ENCODE measurements around the gene LRRC25. TPM values are rescaled to one million over a fixed set of nuclear protein-coding genes. Genes with fewer than 3 reads are reported as not detected.

LRRC25 gene
- total RNA-seq, 1 experiment from 2014 or later: 0.12 TPM

DNA sequence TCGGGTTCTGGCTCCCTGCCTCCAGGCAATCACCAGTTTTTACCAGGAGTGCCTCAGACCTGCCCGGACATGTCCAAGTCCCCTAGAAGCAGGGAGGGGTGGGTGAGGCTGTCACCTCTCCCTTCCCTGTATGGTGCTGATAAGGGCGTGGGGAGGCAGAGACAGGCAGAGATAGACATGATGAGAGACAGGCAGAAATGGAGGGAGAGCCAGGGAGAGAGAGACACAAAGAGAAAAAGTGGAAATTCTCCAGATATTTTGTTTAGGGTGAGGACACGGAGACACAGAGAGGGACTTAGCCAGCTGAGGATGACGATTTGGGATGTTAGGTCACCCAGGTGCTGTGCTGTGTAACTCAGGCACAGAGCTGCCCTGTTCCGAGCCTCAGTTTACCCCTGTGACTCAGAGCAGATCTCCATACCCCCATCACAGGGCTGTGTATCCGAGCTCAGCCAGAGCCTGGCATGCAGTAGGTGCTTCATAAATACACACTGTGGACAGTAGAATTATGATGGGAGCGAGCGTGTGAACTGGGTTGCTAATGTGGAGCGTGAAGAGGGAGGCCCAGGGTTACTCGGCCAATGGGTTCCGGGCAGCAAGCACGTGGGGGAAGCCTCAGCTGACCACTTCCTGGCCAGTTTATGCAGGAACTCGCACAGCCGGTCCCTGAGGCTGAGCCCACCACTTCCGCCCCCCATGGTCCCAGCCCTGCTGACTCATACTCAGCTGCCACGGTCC lies 23.4 kb downstream of the LRRC25 start:
- H3K4me1 ChIP-seq (ENCODE audit: control insufficient read depth in 1 of 2, insufficient read depth in 2 of 2, low read length in 2 of 2): peaks cover 61 to 64% of the 10 kb centered on the region in 2 experiments
- TF ChIP-seq SIN3A (IDR thresholded peaks at IDR 0.05; ENCODE audit: low read depth) (peak; percentile 79; the same call in 1 of the 2 replicates), CBX3 (IDR thresholded peaks at IDR 0.05; ENCODE audit: low read depth) (peak; percentile 78; the same call in 1 of the 2 replicates), CEBPB (IDR thresholded peaks at IDR 0.05; ENCODE audit: low read depth) (no peak), ZFX (IDR thresholded peaks at IDR 0.05) (no peak), YY1 (IDR thresholded peaks at IDR 0.05; ENCODE audit: extremely low read depth, insufficient replicate concordance, low read depth, low read length) (peak; percentile 64), RAD21 (IDR thresholded peaks at IDR 0.05; ENCODE audit: low read depth) (no peak), JUND (IDR thresholded peaks at IDR 0.05) (peak; percentile 91), SP1 (IDR thresholded peaks at IDR 0.05; ENCODE audit: low read depth) (peak; percentile 95), FOSL1 (IDR thresholded peaks at IDR 0.05; ENCODE audit: low read depth) (peak; percentile 72), EGR1 (IDR thresholded peaks at IDR 0.05; ENCODE audit: low read depth) (peak; percentile 78), TCF7L2 (IDR thresholded peaks at IDR 0.05; ENCODE audit: borderline replicate concordance, extremely low read depth, insufficient read depth, insufficient read length) (peak; percentile 78), EZH2phosphoT487 (IDR thresholded peaks at IDR 0.05; ENCODE audit: borderline replicate concordance) (no peak), POLR2AphosphoS5 (IDR thresholded peaks at IDR 0.05; ENCODE audit: low read depth, low read length) (peak; percentile 69), POLR2A (IDR thresholded peaks at IDR 0.05; ENCODE audit: borderline replicate concordance, extremely low read depth, insufficient read depth, insufficient read length) (no peak), EZH2 (IDR thresholded peaks at IDR 0.05) (no peak)
- TF ChIP-seq, protein P1, sequence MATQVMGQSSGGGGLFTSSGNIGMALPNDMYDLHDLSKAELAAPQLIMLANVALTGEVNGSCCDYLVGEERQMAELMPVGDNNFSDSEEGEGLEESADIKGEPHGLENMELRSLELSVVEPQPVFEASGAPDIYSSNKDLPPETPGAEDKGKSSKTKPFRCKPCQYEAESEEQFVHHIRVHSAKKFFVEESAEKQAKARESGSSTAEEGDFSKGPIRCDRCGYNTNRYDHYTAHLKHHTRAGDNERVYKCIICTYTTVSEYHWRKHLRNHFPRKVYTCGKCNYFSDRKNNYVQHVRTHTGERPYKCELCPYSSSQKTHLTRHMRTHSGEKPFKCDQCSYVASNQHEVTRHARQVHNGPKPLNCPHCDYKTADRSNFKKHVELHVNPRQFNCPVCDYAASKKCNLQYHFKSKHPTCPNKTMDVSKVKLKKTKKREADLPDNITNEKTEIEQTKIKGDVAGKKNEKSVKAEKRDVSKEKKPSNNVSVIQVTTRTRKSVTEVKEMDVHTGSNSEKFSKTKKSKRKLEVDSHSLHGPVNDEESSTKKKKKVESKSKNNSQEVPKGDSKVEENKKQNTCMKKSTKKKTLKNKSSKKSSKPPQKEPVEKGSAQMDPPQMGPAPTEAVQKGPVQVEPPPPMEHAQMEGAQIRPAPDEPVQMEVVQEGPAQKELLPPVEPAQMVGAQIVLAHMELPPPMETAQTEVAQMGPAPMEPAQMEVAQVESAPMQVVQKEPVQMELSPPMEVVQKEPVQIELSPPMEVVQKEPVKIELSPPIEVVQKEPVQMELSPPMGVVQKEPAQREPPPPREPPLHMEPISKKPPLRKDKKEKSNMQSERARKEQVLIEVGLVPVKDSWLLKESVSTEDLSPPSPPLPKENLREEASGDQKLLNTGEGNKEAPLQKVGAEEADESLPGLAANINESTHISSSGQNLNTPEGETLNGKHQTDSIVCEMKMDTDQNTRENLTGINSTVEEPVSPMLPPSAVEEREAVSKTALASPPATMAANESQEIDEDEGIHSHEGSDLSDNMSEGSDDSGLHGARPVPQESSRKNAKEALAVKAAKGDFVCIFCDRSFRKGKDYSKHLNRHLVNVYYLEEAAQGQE (IDR thresholded peaks at IDR 0.05; ENCODE audit: low read depth): no peak
- TF ChIP-seq, protein P2, sequence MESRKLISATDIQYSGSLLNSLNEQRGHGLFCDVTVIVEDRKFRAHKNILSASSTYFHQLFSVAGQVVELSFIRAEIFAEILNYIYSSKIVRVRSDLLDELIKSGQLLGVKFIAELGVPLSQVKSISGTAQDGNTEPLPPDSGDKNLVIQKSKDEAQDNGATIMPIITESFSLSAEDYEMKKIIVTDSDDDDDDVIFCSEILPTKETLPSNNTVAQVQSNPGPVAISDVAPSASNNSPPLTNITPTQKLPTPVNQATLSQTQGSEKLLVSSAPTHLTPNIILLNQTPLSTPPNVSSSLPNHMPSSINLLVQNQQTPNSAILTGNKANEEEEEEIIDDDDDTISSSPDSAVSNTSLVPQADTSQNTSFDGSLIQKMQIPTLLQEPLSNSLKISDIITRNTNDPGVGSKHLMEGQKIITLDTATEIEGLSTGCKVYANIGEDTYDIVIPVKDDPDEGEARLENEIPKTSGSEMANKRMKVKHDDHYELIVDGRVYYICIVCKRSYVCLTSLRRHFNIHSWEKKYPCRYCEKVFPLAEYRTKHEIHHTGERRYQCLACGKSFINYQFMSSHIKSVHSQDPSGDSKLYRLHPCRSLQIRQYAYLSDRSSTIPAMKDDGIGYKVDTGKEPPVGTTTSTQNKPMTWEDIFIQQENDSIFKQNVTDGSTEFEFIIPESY (IDR thresholded peaks at IDR 0.05; ENCODE audit: extremely low read depth, insufficient replicate concordance, low read length): peak; percentile 22
- TF ChIP-seq, protein P3, sequence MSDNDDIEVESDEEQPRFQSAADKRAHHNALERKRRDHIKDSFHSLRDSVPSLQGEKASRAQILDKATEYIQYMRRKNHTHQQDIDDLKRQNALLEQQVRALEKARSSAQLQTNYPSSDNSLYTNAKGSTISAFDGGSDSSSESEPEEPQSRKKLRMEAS (IDR thresholded peaks at IDR 0.05): peak; percentile 98
- TF ChIP-seq, protein P4, sequence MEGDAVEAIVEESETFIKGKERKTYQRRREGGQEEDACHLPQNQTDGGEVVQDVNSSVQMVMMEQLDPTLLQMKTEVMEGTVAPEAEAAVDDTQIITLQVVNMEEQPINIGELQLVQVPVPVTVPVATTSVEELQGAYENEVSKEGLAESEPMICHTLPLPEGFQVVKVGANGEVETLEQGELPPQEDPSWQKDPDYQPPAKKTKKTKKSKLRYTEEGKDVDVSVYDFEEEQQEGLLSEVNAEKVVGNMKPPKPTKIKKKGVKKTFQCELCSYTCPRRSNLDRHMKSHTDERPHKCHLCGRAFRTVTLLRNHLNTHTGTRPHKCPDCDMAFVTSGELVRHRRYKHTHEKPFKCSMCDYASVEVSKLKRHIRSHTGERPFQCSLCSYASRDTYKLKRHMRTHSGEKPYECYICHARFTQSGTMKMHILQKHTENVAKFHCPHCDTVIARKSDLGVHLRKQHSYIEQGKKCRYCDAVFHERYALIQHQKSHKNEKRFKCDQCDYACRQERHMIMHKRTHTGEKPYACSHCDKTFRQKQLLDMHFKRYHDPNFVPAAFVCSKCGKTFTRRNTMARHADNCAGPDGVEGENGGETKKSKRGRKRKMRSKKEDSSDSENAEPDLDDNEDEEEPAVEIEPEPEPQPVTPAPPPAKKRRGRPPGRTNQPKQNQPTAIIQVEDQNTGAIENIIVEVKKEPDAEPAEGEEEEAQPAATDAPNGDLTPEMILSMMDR (IDR thresholded peaks at IDR 0.05 in 2 of 3, conservative IDR thresholded peaks at IDR 0.05 in 1 of 3; ENCODE audit: borderline replicate concordance in 1 of 3, insufficient read depth in 1 of 3, low read depth in 2 of 3, low read length in 2 of 3): no peak

More for the DNA sequence above, 23.4 kb downstream of the LRRC25 start:
- ATAC-seq (peak; percentile 88), DNase-seq (ENCODE audit: low read depth, low spot score) (peak; percentile 94)
- H2AFZ ChIP-seq (ENCODE audit: low read depth, low read length, poor library complexity, severe bottlenecking): no peak overlapping the region
- peak overlapping the region in 1 of 2 experiments; percentile 23; a peak in 3 of 4 replicates for H3K4me3 ChIP-seq (replicated peaks in 1 of 2; ENCODE audit: low read depth in 1 of 2, low read length in 2 of 2)
- intact Hi-C loops (cut with micrococcal nuclease): no loop called here
- no peaks in the 10 kb centered on the region for H3K79me2 ChIP-seq (ENCODE audit: insufficient read depth, low read length)
- peak overlapping the region; percentile 92 for H3K27ac ChIP-seq (ENCODE audit: low read depth, low read length)
- POLR2A ChIA-PET: interaction anchor here (0.6 to 4.3 kb wide), 7 partner anchors 9 to 100 kb away, joined by 3 to 32 read pairs (median 4); partner anchors contain the start of genes GDF15, IQCN and JUND
- H3K36me3 ChIP-seq (ENCODE audit: control insufficient read depth in 1 of 2, insufficient read depth in 2 of 2, low read length in 2 of 2): no peaks in the 10 kb centered on the region
- H3K27me3 ChIP-seq (ENCODE audit: insufficient read depth, low read length): no peaks in the 10 kb centered on the region
- H3K9me3 ChIP-seq (ENCODE audit: control insufficient read depth in 1 of 2, insufficient read depth in 1 of 2, low read depth in 1 of 2, low read length in 2 of 2): no peaks in the 10 kb centered on the region
- RAD21 ChIA-PET (ENCODE audit: low non-redundant PET in 1 of 2, low total read pairs in 2 of 2, uncharacterized antibody in 2 of 2, unreplicated experiment in 2 of 2): no interaction called here
- BruUV-seq (replicated peaks): TSS peak; percentile 92
- H3K9me2 ChIP-seq (ENCODE audit: insufficient read depth): no peaks in the 10 kb centered on the region
- H4K20me1 ChIP-seq (ENCODE audit: insufficient read depth): no peaks in the 10 kb centered on the region
- CTCF ChIA-PET: interaction anchor here (0.9 to 1.5 kb wide), 3 partner anchors 12 to 35 kb away, joined by 3 to 4 read pairs (median 3); partner anchors contain the start of gene GDF15
- H3K9ac ChIP-seq (ENCODE audit: low read length): peak overlapping the region; percentile 63
- peak overlapping the region; percentile 68 for H3K4me2 ChIP-seq (ENCODE audit: low read length)
